Lung (tissue), 12 donors: Measurements from ENCODE around the gene SLC12A6. TPM values are rescaled to one million over a fixed set of nuclear protein-coding genes. Genes with fewer than 3 reads are reported as not detected.

ENCODE experiments used
- ATAC-seq: fragments of 200-7000 bp; cut with Tn5 transposase; one replicate; pipeline ENCODE4 v1.9.1; 2020; ENCODE audit warnings: moderate number of reproducible peaks; ENCODE audit not compliant: insufficient read depth, low FRiP score
- DNase-seq, 3 donors: peaks; one replicate each; pipeline ENCODE4 v3.0.0-alpha.2; 2013 to 2017
- H3K27ac ChIP-seq, 2 donors: one replicate each; pipeline ENCODE4 v1.5.1; 2013; ENCODE audit warnings: mild to moderate bottlenecking in 2 of 2, moderate library complexity in 2 of 2, control low read depth in 1 of 2, inconsistent platforms in 1 of 2, low read depth in 1 of 2, low read length in 1 of 2
- H3K27me3 ChIP-seq, 3 donors: one replicate each; pipeline ENCODE4 v1.5.1; 2013; ENCODE audit warnings: low read length in 2 of 3; ENCODE audit not compliant: control insufficient read depth in 3 of 3, insufficient read depth in 3 of 3
- H3K36me3 ChIP-seq, 4 donors: one replicate each; pipeline ENCODE4 v1.5.1; 2013; ENCODE audit warnings: low read length in 4 of 4, mild to moderate bottlenecking in 1 of 4, moderate library complexity in 1 of 4; ENCODE audit not compliant: control insufficient read depth in 4 of 4, insufficient read depth in 4 of 4
- H3K4me1 ChIP-seq, 5 donors: one replicate each; pipeline ENCODE4 v1.5.1; 2013; ENCODE audit warnings: low read length in 5 of 5, mild to moderate bottlenecking in 2 of 5, moderate library complexity in 1 of 5; ENCODE audit not compliant: control insufficient read depth in 5 of 5, insufficient read depth in 5 of 5
- H3K4me3 ChIP-seq: one replicate; pipeline ENCODE4 v1.5.1; 2013; ENCODE audit warnings: mild to moderate bottlenecking, control low read depth, moderate library complexity
- H3K9ac ChIP-seq, 2 donors: one replicate each; pipeline ENCODE4 v1.5.1; 2013; ENCODE audit warnings: low read length in 2 of 2, control low read depth in 1 of 2; ENCODE audit not compliant: insufficient read depth in 1 of 2
- H3K9me3 ChIP-seq, 4 donors: one replicate each; pipeline ENCODE4 v1.5.1; 2013; ENCODE audit warnings: low read length in 3 of 4, mild to moderate bottlenecking in 1 of 4, moderate library complexity in 1 of 4; ENCODE audit not compliant: control insufficient read depth in 4 of 4, insufficient read depth in 3 of 4
- WGBS, 2 donors: extraction: QIAGEN DNeasy Blood & Tissue Kit; methylation state at CpG; one replicate each; pipeline ENCODE4 v1.1.7; 2013; 5-methylcytosine and 5-hydroxymethylcytosine counted together
- polyA plus RNA-seq, 2 donors: library from polyadenylated mRNA; stranded (reverse); fragments of 200-250 nt; gene quantifications; one replicate each; pipeline ENCODE4 v1.2.1, GENCODE V29; 2013
- total RNA-seq, 2 donors: library from RNA; depleted of rRNA in 1 of 2; stranded (reverse); fragments of >200 nt in 1 of 2; gene quantifications; one replicate each; pipeline ENCODE4 v1.2.1, GENCODE V29; 2014 to 2021
- TF ChIP-seq, protein P1 (sequence below): IDR thresholded peaks from 2 replicates; pipeline ENCODE4 v1.5.1; 2012; ENCODE audit warnings: mild to moderate bottlenecking; ENCODE audit errors: control extremely low read depth, extremely low read depth
- donor health status: control.
- donor health status: control.
- donor health status: Bipolar disorder and iron deficiency.
- donor health status: healthy.
- donor health status: DM: yes; HTN: yes; CAD: no.

Gene SLC12A6
- total and polyA plus RNA-seq, 4 donors = 7.6 to 58.4 (median 27.7) TPM

DNA sequence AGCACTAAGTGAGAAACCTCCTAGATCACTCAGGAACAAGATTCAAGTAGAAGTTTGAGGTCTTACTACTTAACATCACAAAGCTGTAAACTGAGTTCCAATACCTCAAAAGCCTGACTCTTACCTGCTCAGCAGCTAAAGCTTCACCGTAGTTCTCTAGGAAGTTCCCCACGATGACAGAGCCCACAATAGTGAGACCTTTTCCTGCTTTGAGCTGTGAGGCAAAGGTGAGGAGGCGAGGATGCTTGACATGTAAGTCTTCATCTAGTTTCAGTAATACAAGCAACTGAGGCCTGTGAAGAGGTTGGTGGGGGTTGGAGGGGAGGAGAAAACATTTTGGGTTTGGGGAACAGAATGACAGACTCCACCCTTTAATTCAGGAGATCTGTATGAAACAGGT lies 97.0 kb downstream of the SLC12A6 start:
- peaks cover 6 to 42% (median 30%) of the 10 kb centered on the region in 4 donors for H3K36me3 ChIP-seq
- TF ChIP-seq, protein P1, sequence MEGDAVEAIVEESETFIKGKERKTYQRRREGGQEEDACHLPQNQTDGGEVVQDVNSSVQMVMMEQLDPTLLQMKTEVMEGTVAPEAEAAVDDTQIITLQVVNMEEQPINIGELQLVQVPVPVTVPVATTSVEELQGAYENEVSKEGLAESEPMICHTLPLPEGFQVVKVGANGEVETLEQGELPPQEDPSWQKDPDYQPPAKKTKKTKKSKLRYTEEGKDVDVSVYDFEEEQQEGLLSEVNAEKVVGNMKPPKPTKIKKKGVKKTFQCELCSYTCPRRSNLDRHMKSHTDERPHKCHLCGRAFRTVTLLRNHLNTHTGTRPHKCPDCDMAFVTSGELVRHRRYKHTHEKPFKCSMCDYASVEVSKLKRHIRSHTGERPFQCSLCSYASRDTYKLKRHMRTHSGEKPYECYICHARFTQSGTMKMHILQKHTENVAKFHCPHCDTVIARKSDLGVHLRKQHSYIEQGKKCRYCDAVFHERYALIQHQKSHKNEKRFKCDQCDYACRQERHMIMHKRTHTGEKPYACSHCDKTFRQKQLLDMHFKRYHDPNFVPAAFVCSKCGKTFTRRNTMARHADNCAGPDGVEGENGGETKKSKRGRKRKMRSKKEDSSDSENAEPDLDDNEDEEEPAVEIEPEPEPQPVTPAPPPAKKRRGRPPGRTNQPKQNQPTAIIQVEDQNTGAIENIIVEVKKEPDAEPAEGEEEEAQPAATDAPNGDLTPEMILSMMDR = no peak
- no peak for DNase-seq
- no peaks in the 10 kb centered on the region for H3K9me3 ChIP-seq
- 88 to 98% methylated on average over 3 of the region's 3 CpGs for WGBS, 2 donors
- H3K27me3 ChIP-seq = no peaks in the 10 kb centered on the region
- H3K4me3 ChIP-seq = no peak overlapping the region
- no peak overlapping the region for H3K9ac ChIP-seq
- no peak for ATAC-seq
- no peaks in the 10 kb centered on the region for H3K4me1 ChIP-seq
- H3K27ac ChIP-seq = no peak overlapping the region

DNA sequence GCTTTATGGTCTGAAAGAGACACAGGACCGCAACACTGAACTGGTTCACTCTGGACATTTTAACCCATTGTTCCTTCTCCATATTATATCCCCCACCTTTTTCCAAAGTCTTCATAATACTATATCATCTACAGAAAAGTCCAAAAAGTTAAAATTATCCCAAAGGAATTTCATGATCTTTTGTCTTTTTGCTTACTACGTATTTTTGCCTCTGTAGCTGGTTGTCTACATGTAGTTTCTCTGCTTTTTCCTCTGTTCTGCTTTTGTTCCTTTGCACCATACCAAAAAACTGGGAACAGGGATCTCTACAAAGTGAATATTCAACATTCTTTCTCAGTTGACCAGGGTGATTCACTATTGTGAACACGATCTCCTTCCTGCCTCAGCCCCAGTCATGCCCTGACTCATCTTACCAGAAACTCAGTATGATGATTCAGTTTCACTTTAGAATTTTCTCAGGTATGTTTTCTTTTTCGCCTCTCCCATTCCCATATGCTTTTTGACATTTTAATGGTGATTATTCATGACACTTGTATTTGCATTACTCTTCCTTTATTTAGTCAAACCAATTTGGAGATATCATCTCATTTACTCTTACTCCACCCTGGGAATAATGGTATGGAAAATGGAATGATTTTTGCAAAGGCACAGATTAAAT lies 98.3 kb downstream of the SLC12A6 start:
- Histone ChIP-seq H3K4me3 (no peak overlapping the region), H3K36me3 (peaks cover 6 to 43% (median 29%) of the 10 kb centered on the region in 4 donors), H3K9me3 (no peaks in the 10 kb centered on the region), H3K27me3 (no peaks in the 10 kb centered on the region), H3K4me1 (no peaks in the 10 kb centered on the region), H3K27ac (no peak overlapping the region), H3K9ac (no peak overlapping the region)
- 79 to 93% methylated on average over 4 of the region's 4 CpGs for WGBS, 2 donors
- ATAC-seq = peak; percentile 53
- TF ChIP-seq, protein P1 = no peak
- DNase-seq = no peak

DNA sequence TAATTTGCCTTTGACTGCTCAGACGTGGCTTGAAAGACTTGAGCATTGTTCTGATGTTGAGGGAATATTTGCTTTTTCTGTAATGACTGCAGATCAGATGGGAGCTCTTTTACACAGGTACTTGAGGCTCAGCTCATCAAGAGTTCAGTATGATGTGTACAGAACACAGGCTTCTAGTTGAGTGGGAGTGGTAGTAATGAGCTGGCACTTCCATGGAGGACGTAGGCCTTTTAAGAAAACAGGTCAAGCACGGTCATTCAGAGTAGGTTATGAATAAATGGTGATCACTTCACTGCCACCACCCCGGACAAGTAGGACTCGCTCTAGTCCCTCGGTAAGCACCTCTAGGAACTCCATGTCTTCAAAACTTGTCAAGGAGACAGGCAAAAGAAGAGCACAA lies 104.0 kb downstream of the SLC12A6 start:
- Histone ChIP-seq H3K9ac (no peak overlapping the region), H3K36me3 (peaks cover 15 to 40% (median 26%) of the 10 kb centered on the region in 4 donors), H3K27ac (no peak overlapping the region), H3K4me3 (no peak overlapping the region), H3K9me3 (no peaks in the 10 kb centered on the region), H3K4me1 (no peaks in the 10 kb centered on the region), H3K27me3 (no peaks in the 10 kb centered on the region)
- WGBS, 2 donors = 70 to 78% methylated on average over 6 of the region's 6 CpGs
- ATAC-seq = peak; percentile 69
- TF ChIP-seq, protein P1 = no peak
- DNase-seq = peak in 1 of 3 donors; percentile 3
